Fibroblast of skin of abdomen (primary cell): Measurements from ENCODE around the gene BRS3. TPM values are rescaled to one million over a fixed set of nuclear protein-coding genes. Genes with fewer than 3 reads are reported as not detected.
"Not testable (repeated sequence)": the region's sequence is repeated elsewhere in the genome, so short reads cannot be mapped to it uniquely, and the experiment has no call there.

Experiments used
- DNase-seq: peaks from one replicate; pipeline ENCODE4 v3.0.0-alpha.2; 2013
- polyA plus RNA-seq, 2 experiments: library from polyadenylated mRNA; unstranded; fragments of 120-200 nt; gene quantifications; one replicate each; pipeline ENCODE4 v1.2.1, GENCODE V29; 2013; ENCODE audit not compliant: insufficient read length in 2 of 2

Gene BRS3
- not detected for polyA plus RNA-seq (2013, experiment 1 of 2; ENCODE audit: insufficient read length)
- polyA plus RNA-seq (2013, experiment 2 of 2; ENCODE audit: insufficient read length), result not detected

DNA sequence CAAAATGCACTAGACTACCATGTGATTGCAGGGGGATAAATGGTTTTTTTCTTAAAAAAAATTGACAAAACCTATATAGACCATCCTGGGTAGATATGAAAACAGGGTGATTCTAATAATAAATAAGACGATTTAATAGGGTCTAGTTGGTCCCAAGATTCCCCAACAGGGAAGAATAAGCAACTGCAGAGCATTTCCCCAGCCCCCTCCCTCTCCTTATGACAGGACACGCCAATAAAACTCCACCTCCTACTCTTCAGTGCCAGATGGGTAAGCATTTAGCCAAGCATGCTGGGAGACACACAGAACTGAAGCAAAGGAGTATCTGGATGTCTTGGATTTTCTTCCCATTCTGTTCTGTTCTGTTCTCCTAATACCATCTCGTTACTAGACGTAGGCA is at the start of gene BRS3:
TSS of gene BRS3 (plus strand) at position 301 of the 400 bp plus-strand sequence. CDS start 168 bp downstream, outside the sequence.
- no peak for DNase-seq

DNA sequence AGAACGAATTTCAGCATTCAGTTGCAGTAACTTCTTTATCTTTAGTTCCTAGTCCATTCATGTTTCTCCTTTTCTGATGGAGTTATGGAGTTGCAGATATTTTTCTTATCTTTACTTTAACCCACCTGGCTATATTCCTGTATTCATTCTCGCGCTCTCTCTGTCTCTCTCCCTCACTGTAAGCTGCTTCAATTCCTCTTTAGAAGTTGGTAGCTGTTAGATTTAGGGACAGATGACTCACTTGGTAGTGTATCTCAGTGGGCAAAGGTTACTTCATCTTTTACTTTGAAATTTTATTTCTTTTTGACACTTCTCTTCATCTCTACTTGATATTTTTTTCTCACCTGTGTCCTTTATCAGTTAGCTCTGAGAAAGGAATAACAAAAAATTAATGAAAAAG is 49.6 kb upstream of the BRS3 start:
- no peak for DNase-seq

DNA sequence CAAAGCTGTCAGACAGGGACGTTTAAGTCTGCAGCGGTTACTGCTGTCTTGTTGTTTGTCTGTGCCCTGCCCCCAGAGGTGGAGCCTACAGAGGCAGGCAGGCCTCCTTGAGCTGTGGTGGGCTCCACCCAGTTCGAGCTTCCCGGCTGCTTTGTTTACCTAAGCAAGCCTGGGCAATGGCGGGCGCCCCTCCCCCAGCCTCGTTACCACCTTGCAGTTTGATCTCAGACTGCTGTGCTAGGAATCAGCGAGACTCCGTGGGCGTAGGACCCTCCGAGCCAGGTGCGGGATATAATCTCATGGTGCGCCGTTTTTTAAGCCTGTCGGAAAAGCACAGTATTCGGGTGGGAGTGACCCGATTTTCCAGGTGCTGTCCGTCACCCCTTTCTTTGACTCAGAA is 42.1 kb upstream of the BRS3 start:
- not testable (repeated sequence) for DNase-seq

DNA sequence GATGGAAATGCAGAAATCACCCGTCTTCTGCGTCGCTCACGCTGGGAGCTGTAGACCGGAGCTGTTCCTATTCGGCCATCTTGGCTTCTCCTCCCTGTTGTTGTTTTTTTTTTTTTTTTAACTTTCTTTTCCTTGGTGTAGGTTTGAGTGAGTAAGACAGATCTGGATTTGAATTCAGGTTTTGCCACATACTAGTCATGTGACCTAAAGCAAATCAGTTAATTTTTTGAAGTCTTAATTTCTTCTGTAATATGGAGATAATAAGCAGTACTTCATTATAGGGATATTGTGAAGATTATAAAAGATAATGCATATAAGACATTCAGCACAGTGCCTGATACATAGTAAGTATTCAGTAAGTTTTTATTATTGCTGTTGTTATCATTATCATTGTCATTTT is 41.5 kb upstream of the BRS3 start:
- DNase-seq, result no peak

DNA sequence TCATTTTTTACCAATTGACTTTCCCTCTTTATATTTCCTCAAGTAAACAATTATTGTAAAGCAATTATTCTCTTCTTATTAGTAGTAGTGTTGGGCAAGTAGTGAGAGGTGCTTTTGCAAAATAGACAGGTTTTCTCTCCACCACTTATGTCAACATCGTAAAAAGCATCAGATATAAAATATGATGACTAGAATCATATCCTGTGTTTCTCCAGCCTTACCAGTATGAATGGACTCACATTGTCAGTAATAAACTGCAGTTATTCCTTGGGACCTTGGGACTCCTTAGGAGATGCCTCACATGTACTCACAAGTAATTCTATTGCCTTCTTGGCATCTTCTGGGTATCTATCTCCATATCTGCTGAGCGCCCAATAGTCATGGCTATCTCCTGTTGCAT is 40.4 kb upstream of the BRS3 start:
- DNase-seq, result no peak

DNA sequence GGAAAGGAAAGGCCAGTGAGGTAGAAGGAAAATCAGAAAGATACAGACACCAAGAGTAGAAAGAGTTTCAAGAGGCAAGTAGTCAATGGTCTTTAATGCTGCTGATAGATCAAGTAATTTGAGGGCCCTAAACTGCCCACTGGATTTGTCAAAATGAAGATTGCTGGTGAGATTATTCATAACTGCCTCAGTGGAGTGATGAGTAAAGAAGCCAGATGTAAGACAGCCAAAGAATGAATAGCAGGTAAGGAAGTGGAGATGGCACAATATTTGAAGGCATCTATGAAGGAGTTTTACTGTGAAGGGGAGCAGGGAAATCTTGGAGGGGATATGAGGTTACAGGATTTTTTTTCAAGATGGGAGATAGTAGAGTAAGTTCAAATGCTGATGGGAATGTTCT is 39.8 kb upstream of the BRS3 start:
- DNase-seq, result no peak

DNA sequence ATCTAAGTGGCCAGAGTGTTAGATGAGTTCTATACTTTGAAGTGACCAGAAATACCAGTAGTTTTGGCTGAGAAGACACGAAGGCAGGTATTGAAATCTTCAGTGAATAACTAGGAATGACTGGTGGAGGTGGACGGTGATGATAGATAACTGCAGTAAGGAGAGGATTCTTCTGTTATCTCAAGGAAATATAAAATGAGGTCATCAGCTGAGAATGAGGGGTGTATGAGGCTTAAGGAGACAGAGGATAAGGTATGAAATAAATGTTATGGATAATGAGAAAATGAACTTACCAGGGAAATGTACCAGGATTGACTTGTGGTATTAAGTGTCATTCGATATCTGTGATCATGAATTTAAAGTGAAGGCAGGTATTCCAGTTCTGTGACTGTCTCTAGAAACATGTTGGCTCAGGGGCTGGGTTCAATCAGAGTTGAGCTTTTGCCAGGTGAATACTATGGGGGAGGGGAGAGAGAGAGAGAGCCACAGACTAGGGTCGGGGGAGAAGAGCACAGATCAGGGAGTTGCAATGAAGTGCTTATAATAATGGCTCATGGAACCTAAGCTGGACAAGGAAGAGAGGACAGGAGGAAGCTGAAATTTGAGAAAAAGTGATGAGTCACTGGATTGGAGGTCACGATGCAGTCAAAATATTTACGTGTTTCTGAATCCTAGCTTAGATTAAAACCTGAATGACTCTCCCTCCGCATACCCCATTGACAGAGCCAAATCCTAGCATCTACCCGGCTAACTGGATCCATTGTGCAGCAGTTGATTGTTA is 37.5 kb upstream of the BRS3 start:
- DNase-seq, result no peak

DNA sequence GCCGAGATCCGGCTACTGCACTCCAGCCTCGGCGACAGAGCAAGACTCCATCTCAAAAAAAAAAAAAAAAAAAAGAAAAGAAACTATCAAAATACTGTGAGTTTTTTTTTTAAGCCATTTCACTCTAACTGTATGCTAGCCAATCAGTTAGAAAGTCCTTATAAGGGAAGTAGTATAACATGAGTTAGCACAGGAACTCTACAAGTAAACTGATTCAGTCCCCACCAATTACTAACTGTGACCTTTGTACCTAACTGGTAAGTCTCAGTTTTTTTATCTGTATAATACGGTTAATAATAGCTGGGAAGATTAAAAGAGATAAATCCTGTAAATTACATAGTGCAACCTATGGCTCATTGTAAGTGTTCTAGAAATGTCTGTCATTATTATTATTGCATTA is 35.1 kb upstream of the BRS3 start:
- DNase-seq, result no peak

DNA sequence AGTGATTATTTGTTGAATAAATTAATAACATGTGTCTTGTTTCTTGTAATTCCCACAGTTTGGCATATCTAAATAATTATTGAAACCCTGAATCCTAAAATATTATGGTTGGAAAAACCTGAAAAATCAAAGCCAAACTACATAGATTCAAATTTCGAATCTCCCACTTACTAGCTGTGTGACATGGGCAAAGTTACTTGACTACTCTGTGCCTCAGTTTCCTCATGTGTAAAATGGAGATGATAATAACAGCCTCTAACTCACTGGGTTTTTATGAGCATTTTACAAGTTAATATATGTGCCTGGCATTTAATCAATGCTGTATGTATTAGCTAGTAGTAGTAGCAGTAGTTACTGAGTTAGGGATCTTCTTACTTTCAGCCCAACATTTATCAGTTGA is 34.6 kb upstream of the BRS3 start:
- no peak for DNase-seq

DNA sequence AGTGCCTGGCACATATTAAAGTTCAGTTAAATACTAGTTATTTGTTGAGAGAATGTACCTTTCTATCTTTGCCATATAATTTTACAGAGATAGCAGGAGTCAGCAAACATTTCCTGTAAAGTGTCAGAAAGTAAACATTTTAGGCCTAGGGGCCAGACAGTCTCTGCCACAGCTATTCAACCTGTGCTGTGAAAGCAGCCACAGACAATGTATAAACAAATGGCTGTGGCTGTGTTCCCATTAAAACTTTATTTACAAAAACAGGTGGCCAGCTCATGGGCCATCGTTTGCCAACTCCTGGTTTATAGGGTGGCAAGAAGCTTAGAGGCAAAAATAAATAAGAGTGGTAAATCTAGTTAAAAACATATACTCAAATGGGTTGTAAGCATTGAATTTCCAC is 34.0 kb upstream of the BRS3 start:
- no peak for DNase-seq

DNA sequence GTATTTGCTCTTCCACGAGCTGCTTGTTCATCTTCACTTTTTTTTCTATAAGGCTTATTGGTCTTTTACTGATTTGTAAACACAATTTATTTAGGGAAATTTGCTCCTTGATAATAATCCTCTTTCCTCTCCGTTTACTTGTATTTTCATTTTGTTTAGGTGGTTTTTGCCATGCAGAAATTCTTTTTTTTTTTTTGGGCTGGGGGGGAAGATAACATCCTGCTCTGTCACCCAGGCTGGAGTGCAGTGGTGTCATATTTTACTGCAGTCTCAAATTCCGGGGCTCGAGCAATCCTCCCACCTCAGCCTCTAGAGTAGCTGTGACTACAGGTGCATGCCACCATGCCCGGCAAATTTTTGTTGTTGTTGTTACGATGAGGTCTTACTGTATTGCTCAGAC is 31.6 kb upstream of the BRS3 start:
- no peak for DNase-seq

DNA sequence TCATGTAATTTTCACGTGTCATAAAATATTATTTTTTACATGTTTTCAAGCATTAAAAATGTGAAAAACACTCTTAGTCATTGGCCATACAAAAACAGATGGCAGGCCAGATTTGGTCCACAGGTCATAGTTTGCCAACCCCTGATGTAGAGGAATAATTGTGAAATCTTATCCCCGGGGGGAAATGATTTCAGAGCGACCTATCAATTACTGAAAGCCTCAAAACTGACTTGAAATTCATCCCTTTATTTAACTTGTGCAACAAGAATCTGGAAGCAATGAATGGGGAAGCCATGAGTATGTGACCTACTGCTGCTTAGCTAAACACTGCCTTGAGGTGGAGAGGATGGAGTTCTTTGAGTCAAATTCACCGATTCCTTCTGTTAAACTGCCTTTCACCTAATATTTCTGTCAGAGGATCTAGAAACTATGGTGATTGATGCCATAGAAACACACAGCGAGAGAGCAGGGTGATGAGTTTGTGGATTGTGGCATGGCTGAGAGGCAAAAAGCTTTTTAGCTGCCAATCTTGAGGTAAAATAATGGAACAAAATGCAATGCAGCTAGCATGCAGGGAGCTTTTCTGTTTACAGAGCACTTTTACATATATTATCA is 30.3 kb upstream of the BRS3 start:
- DNase-seq, result no peak

DNA sequence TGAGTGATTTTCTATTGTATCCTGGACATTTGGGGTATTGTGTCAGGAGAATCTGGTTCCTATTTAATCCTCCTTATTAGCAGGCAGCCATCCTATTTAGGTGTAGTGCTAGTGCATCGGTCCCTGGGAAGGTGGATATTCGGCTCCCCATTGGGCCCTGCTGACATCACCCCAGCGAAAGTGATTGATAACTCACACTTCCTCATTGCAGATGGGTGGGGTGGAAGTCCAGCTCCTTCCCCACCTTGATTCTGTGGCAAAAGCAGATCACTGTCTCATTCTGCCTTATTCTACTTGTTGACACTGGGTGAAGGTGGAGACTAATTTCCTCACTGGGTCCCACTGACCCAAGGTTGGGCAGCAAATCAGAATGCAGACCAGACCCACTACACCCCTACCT is 23.2 kb upstream of the BRS3 start:
- DNase-seq, result no peak

DNA sequence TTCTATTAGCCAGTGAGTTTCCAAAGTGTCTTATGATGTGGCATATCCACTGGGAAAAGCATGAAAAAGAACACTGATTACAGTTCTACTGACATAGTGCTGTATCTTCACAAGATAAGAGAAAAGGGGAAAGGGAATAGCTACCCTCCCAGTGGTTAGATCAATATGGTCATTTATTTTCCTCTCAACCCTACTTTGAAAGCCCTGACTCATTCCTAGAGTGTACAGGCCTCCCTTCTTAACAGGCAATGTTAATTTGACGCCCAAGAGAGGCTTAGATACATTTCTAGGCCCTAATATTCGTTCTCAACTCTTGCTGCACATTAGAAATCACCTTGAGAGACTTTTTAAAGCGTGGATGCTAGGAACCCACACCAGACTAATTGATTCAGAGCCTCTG is 20.4 kb upstream of the BRS3 start:
- DNase-seq, result no peak

DNA sequence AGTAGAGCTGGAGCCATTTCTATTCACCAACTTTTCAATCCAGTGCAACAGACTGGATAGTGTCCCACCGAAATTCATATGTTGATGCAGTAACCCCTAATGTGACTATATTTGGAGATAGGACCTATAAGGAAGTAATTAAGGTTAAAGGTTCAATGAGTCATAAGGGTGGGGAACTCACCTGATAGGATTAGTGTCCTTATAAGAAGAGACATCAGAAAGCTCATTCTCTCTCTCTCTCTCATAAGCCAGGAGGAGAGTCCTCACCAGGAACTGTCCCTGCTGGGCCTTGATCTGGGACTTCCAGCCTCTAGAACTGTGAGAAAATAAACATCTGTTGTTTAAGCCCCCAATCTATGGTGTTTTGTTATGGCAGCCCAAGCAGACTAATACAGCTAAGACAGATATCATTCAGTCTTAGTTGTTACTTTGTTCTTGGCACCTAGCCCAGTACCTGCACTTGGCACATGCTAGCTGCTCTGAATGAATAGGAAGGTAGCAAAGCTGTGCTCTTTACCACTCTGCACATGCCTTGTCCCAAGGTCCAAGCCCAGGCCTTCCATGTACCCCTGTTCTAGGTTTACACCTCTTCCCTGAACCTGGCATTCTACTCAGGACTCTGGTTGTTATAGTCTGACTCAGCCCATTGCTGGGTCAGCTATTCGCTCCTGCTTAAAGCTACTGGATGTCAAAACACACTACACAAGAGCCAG is 19.2 kb upstream of the BRS3 start:
- no peak for DNase-seq

DNA sequence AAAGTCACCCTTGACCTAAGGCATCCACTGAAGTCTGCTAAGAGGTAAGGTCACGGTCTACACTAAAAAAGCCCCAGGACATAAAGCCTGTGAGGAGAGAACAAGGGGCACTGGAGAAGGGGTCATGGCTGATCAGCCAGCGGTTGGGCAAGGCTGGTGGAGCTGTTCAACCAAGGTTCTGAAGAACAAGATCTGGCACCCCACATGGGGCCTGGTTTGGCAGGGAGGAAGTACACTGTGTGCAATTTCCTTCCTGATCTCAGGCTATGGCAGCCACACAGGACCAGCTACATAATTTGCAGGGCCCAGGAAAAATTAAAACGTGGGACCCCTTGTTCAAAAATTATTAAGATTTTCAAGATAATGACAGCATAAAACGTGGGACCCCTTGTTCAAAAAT is 14.1 kb upstream of the BRS3 start:
- DNase-seq, result no peak

DNA sequence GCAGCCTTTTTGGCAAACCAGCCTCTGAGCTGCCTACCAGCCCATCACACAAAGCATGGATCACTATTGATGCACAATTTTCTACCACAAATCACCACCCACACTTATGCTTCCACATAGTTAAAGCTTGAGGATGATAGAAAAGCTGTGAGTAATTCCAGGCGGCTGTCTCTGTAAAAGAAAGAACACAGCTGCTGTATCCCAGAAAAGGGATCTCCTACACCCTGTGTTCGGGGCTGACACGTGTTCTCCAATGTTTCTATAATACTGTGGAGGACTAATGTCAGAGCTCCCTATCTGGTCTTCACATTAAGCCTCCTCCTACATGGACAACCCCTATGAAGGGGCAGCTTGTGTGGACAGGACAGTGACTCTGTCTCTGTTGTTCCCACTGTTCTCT is 12.5 kb upstream of the BRS3 start:
- no peak for DNase-seq

DNA sequence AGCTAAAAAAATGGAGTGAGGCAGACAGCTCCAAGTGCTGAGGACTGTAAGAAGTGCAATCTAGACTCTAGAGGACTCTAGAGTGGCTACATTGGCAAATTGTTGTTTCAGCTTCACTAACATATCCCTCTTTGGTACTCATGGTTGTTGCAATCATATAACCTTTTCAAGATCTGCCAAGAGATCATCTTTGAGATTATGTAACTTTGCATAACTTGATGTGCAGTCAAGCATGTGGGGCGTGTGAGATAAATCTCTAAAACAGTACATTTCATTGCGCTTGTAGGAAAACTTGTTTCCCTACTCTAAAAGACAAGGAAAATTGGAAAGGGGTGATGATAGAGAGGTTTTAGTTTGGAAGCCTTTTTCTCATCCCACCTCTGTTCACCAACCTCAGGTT is 11.2 kb upstream of the BRS3 start:
- no peak for DNase-seq

DNA sequence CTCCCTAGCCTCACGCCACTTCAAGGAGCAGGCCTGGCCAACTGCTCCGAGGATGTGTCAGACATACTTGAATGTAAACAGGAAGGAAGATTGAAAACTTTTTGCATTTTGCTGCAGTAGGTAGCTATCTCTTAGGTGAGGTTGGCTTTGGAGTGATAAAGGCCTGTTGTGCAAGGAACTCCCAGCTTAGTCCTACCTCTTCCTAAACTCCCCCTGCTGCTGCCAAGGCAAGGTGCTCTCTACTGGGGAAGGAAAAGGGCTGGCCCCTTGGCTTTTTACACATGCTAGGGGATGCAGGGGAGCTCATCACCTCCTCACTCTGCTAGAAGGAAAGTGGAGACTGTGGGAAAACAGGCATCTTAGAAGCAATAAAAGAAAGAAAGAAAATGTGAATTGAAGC is 10.7 kb upstream of the BRS3 start:
- DNase-seq, result no peak

DNA sequence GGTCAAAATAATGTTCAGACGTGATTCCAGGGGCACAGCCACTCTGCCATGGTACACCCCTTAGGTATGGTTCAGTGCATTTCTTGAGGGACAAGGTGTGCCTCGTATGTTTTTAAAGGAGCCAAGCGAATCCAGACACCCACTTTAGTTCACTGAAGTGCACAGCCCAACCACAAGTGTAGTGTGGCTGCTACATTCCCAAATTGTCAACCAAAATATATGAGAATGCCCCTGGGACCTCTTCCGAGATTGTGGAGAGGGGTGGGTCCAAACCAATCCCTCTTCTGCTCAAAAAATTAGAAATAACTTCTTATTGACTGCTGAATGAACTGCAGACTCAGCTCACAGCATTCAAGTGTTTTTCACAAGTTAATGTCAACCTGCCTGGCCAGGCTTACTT is 7.4 kb upstream of the BRS3 start:
- no peak for DNase-seq

DNA sequence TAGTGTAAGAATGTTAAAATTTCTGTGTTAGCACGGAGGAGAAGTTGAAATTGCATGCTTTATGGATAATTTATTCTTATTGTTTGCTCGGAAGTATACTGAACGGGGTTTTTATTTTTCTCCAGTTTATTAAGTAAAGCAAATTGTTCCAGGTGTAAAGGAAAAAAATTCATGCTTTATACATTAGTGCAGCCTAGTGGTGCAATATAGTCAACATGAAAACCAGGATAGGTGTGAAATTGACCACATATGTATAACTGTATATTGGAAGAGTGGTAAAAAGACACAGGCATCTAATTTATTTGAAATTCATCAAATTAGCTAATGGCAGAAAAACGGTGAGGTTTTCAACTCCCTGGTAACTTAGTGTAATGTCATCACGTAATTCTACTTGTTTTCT is 959 bp downstream of the BRS3 start:
- no peak for DNase-seq

DNA sequence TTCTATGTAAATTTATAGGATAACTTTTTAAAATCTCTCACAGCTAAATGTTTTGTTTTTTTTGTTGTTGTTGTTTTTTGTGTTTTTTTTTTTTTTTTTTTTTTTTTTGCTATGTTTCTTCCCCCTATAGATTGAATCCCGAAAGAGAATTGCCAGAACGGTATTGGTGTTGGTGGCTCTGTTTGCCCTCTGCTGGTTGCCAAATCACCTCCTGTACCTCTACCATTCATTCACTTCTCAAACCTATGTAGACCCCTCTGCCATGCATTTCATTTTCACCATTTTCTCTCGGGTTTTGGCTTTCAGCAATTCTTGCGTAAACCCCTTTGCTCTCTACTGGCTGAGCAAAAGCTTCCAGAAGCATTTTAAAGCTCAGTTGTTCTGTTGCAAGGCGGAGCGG is 4.1 kb downstream of the BRS3 start:
- no peak for DNase-seq

DNA sequence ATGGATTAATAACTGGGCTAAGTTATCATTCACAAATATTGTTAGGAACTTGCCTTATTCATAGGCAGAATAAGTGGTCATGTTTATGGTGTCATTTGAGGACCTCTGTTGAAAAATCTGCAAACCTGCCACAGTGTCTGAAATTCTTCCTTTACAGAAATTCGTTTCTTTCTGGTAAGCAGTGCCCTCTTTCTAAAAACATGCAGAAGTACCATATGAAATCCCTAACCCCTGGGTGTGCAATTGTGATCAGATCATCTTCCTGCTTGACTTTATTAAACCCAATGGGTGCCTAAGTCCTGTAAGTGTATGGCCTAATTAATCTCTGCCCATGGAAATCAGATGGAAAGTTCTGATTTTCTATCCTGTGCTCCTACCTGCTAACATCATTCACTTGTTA is 5.3 kb downstream of the BRS3 start:
- DNase-seq, result no peak

DNA sequence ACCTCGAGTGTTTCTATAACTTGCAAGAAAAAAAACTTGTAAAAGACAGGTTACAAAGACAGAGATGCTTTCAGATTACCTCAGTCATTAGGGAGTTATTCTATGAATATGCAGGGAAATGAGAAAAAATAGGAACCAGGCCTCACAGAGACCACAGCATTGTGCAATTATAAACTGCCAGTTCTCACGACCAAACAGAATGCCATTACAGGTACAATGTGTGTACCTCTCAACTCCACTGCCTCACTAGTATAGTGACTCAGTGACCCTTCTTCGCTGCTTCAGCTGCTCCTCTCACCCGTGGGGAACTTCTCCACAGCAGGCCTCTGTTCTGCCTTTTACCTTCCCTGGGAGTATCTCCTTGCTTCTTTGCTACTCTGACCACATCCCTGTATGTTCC is 7.3 kb downstream of the BRS3 start:
- no peak for DNase-seq
